ENCODE results near the gene RALBP1. TPM values are rescaled to one million over a fixed set of nuclear protein-coding genes. Genes with fewer than 3 reads are reported as not detected.
A peak's percentile ranks its signal among the peaks of the same experiment; 100 is the strongest.

The RALBP1 gene
- total and polyA plus RNA-seq, 9 of the 15 experiments (the other 6 are each of a cell fraction or from before 2014, with no cell fraction given), result 10.9 to 70.0 (median 61.3) TPM

DNA sequence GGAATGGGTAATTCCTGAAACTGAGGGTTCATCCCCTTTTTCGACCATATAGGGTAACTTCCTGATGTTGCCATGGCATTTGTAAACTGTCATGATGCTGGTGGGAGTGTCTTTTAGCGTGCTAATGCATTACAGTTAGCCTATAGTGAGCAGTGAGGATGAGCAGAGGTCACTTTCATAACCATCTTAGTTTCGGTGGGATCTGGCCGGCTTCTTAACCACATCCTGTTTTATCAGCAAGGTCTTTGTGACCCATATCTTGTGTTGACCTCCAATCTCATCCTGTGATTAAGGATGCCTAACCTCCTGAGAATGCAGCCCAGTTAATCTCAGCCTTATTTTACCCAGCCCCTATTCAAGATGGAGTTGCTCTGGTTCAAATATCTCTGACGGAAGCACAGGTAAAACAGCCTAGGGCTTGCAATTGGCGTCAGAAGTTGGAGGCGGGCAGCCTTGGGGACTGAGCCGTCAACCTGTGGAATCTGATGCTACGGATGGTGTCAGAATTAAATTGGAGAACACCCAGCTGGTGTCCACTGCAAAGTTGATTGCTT is 19.5 kb downstream of the RALBP1 start (continued):
- peak; percentile 43; the same call in 1 of the 2 replicates for TF ChIP-seq HDAC8 (tag; IDR thresholded peaks at IDR 0.05)
- peak in 1 of 2 experiments; percentile 93; a peak in 2 of 4 replicates for TF ChIP-seq RCOR1 (IDR thresholded peaks at IDR 0.05; ENCODE audit: borderline replicate concordance in 1 of 2, low read depth in 2 of 2, low read length in 2 of 2)
- TF ChIP-seq DMBX1 (CRISPR knock-in tag; IDR thresholded peaks at IDR 0.05; ENCODE audit: borderline replicate concordance), result peak; percentile 79
- TF ChIP-seq, protein P1, sequence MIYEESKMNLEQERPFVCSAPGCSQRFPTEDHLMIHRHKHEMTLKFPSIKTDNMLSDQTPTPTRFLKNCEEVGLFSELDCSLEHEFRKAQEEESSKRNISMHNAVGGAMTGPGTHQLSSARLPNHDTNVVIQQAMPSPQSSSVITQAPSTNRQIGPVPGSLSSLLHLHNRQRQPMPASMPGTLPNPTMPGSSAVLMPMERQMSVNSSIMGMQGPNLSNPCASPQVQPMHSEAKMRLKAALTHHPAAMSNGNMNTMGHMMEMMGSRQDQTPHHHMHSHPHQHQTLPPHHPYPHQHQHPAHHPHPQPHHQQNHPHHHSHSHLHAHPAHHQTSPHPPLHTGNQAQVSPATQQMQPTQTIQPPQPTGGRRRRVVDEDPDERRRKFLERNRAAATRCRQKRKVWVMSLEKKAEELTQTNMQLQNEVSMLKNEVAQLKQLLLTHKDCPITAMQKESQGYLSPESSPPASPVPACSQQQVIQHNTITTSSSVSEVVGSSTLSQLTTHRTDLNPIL (CRISPR knock-in tag; IDR thresholded peaks at IDR 0.05), result no peak
- TF ChIP-seq ZNF77 (CRISPR knock-in tag; IDR thresholded peaks at IDR 0.05), result no peak
- no peak for TF ChIP-seq NELFE (IDR thresholded peaks at IDR 0.05; ENCODE audit: insufficient read depth, insufficient read length)
- no peak for TF ChIP-seq ZKSCAN8 (CRISPR knock-in tag; IDR thresholded peaks at IDR 0.05)
- TF ChIP-seq KLF6 (CRISPR knock-in tag; IDR thresholded peaks at IDR 0.05; ENCODE audit: borderline replicate concordance), result 0 out of 2 replicates have a peak, but pooled peaks have one; percentile 28
- peak; percentile 61; the same call in 1 of the 2 replicates for TF ChIP-seq ZNF175 (CRISPR knock-in tag; IDR thresholded peaks at IDR 0.05; ENCODE audit: low read depth)
- peak; percentile 78 for TF ChIP-seq RFX1 (IDR thresholded peaks at IDR 0.05)
- TF ChIP-seq, protein P2, sequence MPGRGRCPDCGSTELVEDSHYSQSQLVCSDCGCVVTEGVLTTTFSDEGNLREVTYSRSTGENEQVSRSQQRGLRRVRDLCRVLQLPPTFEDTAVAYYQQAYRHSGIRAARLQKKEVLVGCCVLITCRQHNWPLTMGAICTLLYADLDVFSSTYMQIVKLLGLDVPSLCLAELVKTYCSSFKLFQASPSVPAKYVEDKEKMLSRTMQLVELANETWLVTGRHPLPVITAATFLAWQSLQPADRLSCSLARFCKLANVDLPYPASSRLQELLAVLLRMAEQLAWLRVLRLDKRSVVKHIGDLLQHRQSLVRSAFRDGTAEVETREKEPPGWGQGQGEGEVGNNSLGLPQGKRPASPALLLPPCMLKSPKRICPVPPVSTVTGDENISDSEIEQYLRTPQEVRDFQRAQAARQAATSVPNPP (IDR thresholded peaks at IDR 0.05; ENCODE audit: borderline replicate concordance, insufficient read depth, insufficient read length), result no peak
- peak; percentile 36; the same call in 1 of the 2 replicates for TF ChIP-seq ETV1 (tag; conservative IDR thresholded peaks at IDR 0.05; ENCODE audit: low read depth)
- TF ChIP-seq YBX1 (IDR thresholded peaks at IDR 0.05), result no peak
- TF ChIP-seq NFIX (CRISPR knock-in tag; IDR thresholded peaks at IDR 0.05; ENCODE audit: low read depth), result no peak
- no peak for TF ChIP-seq NCOA1 (IDR thresholded peaks at IDR 0.05; ENCODE audit: low read depth)
- TF ChIP-seq IRF2 (CRISPR knock-in tag; IDR thresholded peaks at IDR 0.05), result no peak
- TF ChIP-seq, protein P3, sequence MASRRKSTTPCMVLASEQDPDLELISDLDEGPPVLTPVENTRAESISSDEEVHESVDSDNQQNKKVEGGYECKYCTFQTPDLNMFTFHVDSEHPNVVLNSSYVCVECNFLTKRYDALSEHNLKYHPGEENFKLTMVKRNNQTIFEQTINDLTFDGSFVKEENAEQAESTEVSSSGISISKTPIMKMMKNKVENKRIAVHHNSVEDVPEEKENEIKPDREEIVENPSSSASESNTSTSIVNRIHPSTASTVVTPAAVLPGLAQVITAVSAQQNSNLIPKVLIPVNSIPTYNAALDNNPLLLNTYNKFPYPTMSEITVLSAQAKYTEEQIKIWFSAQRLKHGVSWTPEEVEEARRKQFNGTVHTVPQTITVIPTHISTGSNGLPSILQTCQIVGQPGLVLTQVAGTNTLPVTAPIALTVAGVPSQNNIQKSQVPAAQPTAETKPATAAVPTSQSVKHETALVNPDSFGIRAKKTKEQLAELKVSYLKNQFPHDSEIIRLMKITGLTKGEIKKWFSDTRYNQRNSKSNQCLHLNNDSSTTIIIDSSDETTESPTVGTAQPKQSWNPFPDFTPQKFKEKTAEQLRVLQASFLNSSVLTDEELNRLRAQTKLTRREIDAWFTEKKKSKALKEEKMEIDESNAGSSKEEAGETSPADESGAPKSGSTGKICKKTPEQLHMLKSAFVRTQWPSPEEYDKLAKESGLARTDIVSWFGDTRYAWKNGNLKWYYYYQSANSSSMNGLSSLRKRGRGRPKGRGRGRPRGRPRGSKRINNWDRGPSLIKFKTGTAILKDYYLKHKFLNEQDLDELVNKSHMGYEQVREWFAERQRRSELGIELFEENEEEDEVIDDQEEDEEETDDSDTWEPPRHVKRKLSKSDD (conservative IDR thresholded peaks at IDR 0.05; ENCODE audit: low read length), result no peak
- no peak for TF ChIP-seq RBM22 (IDR thresholded peaks at IDR 0.05; ENCODE audit: low read depth, low read length, poor library complexity, severe bottlenecking)
- no peak for TF ChIP-seq HNRNPUL1 (IDR thresholded peaks at IDR 0.05; ENCODE audit: low read length)
- TF ChIP-seq NR4A1 (CRISPR knock-in tag; IDR thresholded peaks at IDR 0.05), result no peak
- TF ChIP-seq NR4A1 (tag; IDR thresholded peaks at IDR 0.05), result 0 out of 2 replicates have a peak, but pooled peaks have one; percentile 25
- TF ChIP-seq RBBP5 (IDR thresholded peaks at IDR 0.05; ENCODE audit: borderline replicate concordance, insufficient read depth, low read length, poor library complexity, severe bottlenecking), result no peak
- TF ChIP-seq HDAC1 (IDR thresholded peaks at IDR 0.05), result 0 out of 4 replicates have a peak, but pooled peaks of 1 of the 2 experiments have one; percentile 17

All from K562 (cell line).